ENCODE results near the gene FGF1.

GRCh38 chr5:142694092-142694856 lies 8.4 kb upstream of the FGF1 start:
- TF ChIP-seq POLR2A (IDR thresholded peaks at IDR 0.05) (no peak), CTCF (IDR thresholded peaks at IDR 0.05) (no peak)
